ENCODE measurements around the gene PPM1E.
"Not testable (repeated sequence)": the region's sequence is repeated elsewhere in the genome, so short reads cannot be mapped to it uniquely, and the experiment has no call there.

- not testable (repeated sequence) for TF ChIP-seq CTCF (IDR thresholded peaks at IDR 0.05; ENCODE audit: poor library complexity); EZH2phosphoT487 (IDR thresholded peaks at IDR 0.05; ENCODE audit: low read depth, severe bottlenecking, unreplicated experiment); EZH2 (IDR thresholded peaks at IDR 0.05; ENCODE audit: borderline replicate concordance)
Observed at GRCh38 chr17:58778482-58778881, 22.8 kb downstream of the PPM1E start.
